H7 (cell line): ENCODE data around the gene SCN11A. TPM values are rescaled to one million over a fixed set of nuclear protein-coding genes. Genes with fewer than 3 reads are reported as not detected.

Source experiments
- DNase-seq: peaks from one replicate; pipeline ENCODE4 v3.0.0; 2012
- H3K27me3 ChIP-seq: 2 replicates; pipeline ENCODE4 v1.6.0; 2011; ENCODE audit warnings: mild to moderate bottlenecking, low read length; ENCODE audit not compliant: control insufficient read depth, insufficient read depth
- H3K36me3 ChIP-seq: replicated peaks from 2 replicates; pipeline ENCODE4 v1.5.1; 2011; ENCODE audit warnings: low read length; ENCODE audit not compliant: control insufficient read depth, insufficient read depth
- H3K4me3 ChIP-seq: 2 replicates; pipeline ENCODE4 v1.5.1; 2011; ENCODE audit warnings: low read depth, mild to moderate bottlenecking, control low read depth, low read length, moderate library complexity; ENCODE audit not compliant: insufficient read depth
- total RNA-seq: library from RNA; depleted of rRNA; stranded (reverse); fragments of >200 nt; shearing (Covaris generic); gene quantifications from 2 replicates; pipeline ENCODE4 v1.2.3, GENCODE V29; 2014; rRNA removed

Gene SCN11A
- total RNA-seq, result 0.10 and 0.11 TPM in 2 replicates

DNA sequence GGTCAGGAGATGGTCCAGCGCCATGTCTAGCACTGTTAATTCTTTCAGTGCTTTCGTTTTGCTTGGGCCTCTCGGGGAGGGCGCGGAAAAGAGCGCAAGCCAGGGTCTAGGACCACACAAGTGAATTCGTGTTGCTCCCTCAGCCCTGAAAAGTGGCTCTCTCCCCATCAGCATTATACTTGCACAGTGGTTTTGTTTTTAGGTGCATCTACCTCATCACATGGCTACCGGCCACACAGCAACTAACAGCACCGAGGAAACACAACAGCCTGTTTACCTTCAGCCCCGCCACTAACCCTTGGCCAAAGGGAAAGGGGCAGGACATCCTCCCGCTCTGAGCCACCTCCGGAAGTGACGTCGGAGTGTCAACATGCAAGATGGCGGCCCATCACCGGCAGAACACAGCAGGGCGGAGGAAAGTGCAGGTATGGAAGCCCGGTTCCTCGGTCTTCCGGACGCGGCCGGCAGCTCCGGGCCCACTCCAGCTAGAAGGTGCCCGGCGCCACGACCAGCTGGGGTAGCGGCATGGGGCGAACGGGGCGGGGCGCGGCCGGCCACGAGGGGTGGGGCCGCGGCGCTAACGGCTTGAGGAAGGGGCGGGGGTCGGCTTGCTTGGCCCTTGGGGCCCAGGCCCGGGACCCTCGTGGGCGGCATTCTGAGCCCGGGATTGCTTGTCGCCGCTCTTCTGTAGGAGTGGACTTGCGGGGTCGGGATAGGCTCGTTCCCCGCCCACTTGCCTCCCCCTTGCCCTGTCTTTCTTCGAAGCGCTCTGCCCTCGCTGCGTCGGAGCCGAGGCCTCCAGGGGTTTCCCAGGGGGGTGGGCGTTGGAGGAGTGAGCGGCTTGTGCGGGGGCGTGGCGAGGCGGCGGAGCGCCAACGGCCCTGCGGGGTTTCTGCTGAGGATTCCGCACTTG is at the start of gene SCN11A, which contains the start of gene WDR48:
Gene SCN11A, minus strand, starts transcription at position 296 of the 913 bp plus-strand sequence. CDS start 101,582 bp downstream, outside the sequence.
Gene WDR48, plus strand, starts transcription at position 368 of the 913 bp plus-strand sequence. Its CDS starts 10 bp downstream, at position 378.
- peak; percentile 91 for DNase-seq
- no peaks in the 10 kb centered on the region for H3K36me3 ChIP-seq

DNA sequence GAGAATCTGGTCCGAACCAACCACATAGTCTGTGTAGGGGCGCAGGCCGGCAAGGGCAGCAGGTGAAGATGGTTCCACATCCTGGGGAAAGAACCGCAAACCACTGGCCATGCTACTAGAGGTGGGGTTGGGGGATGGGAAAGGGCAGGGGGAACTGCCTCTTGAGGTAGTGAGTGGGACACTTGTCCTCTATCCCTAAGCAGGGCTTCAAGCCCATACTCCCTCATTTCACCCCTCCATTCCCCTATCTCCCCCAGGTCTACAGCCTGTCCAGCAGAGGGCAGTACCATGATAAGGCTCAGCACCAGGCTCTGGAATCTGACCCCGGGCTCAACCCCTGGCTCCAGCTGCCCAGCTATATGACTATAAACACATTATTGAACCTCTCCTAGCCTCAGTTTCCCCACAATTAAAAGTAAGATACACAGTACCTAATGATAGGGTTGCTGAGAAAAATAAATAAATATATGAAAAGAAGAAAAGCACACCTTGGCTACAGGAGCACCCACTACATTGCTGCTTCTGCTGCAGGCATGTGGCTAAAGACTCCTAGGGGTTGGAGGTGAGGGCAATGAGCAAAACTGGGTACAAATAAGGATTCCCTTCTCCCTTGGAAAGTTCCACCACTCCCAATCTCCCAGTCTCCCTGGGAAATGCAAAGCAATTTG is 49.4 kb upstream of the SCN11A start:
- peak; percentile 93 for DNase-seq
- Histone ChIP-seq H3K4me3 (no peak overlapping the region), H3K36me3 (peaks cover 20% of the 10 kb centered on the region), H3K27me3 (no peaks in the 10 kb centered on the region)

More for the DNA sequence above, at the start of gene SCN11A, which contains the start of gene WDR48:
- Histone ChIP-seq H3K4me3 (peak within 1 kb of the TSS; percentile 82), H3K27me3 (no peaks in the 10 kb centered on the region)

- no peak for DNase-seq
- Histone ChIP-seq H3K27me3 (no peaks in the 10 kb centered on the region), H3K36me3 (peaks cover 20% of the 10 kb centered on the region), H3K4me3 (no peak overlapping the region)
Observed at GRCh38 chr3:39100500-39100886, 48.7 kb upstream of the SCN11A start.

DNA sequence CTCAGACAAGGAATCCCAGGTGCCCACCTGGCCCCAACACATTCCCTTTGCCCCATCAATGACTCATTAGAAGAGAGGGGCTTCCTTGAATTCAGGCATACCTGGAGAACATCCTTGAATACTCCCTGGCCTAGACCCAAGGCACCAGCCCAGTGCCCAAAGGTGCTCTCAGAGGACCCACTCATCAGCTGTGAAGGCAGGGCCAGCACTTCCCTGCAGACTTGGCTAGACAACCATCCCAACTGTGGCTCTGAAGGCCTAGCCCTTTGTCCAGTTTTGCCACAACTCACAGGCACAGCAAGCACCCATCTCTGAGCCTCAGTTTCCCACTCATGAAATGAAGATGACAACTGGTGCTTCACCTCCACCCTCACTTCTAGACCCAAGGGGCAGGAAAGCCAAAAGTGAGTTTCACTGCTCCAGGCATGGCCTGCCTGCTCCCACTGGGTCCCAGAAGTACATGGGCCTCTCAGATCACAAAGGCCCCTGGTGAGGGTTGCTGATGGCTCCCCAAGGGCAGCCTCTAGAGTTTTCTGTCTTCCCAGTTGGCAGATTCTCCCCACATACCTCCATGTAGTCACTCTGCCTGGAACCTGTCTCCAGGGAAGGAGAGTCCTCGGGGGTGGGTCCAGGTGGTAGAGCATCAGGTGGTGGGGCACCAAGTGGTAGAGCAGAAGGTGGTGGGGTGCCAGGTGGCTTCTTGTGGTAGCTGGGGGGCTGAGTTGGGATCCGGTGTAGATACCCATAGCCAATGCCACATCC is 48.2 kb upstream of the SCN11A start:
- Histone ChIP-seq H3K4me3 (no peak overlapping the region), H3K36me3 (peaks cover 20% of the 10 kb centered on the region), H3K27me3 (no peaks in the 10 kb centered on the region)
- peak; percentile 10 for DNase-seq

DNA sequence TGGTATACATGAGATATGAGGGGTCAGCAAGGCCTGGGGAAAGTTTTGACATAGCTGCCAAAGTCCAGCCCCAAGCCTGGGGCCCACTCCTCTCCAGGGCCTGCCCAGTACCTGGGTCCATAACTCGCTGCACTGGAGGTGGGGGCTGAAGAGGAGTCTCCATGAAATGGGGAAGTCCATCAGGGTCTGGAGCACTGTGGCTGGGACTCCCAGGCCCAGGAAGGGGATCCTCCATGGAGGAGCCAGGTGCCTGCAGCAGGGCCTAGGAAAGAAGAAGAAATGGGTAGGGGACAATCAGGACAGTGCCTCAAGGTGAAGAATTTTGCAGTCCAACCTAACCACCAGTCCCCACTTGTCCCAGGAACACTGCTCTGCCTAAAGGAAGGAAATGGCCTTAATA is 47.5 kb upstream of the SCN11A start:
- Histone ChIP-seq H3K36me3 (peaks cover 23% of the 10 kb centered on the region), H3K4me3 (no peak overlapping the region), H3K27me3 (no peaks in the 10 kb centered on the region)
- DNase-seq, result no peak

- DNase-seq, result no peak
- Histone ChIP-seq H3K4me3 (no peak overlapping the region), H3K36me3 (peaks cover 28% of the 10 kb centered on the region), H3K27me3 (no peaks in the 10 kb centered on the region)
Observed at GRCh38 chr3:39098473-39099000, 46.8 kb upstream of the SCN11A start.

- DNase-seq, result no peak
- H3K36me3 ChIP-seq, result peaks cover 28% of the 10 kb centered on the region
- no peaks in the 10 kb centered on the region for H3K27me3 ChIP-seq
- no peak overlapping the region for H3K4me3 ChIP-seq
Observed at GRCh38 chr3:39097716-39098472, 46.1 kb upstream of the SCN11A start.

DNA sequence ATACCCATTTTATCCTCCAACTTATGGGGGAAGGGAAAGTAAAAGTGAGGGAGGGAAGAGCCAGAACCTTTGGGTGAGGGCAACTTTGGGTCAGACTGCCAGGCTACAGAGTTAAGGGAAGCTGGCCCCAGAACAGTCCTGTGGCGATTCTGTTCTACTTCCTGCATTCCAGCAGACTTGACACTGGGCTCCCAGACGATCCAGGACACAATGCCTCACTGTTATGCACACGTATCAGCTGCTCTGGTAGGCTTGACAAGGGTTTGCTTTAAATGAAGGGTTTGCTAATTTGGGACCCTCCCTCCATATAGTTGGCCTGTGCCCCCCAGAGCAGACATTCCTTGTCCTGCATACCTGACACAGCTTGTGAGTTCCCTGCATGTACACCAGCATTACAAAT is 45.0 kb upstream of the SCN11A start:
- peak; percentile 23 for DNase-seq
- Histone ChIP-seq H3K4me3 (no peak overlapping the region), H3K27me3 (no peaks in the 10 kb centered on the region), H3K36me3 (peaks cover 31% of the 10 kb centered on the region)

DNA sequence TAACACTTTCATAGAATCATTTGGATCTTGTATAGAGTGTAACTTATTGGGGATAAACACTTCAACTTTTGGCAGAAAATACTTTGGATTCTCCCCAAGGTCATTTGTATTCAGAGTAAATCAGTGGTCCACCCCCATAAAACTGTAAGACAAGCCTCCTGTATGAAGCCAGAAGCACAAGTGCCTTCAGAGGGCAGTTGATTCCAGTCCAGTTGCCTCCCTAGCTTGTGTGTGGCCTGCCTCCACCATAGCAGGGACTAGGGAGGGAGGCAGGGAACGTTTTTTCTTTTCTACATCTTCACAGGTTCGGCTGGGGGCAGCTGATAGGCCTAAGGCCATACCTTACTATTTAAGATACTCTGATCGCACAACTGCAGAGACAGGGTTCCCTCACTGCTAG is 44.0 kb upstream of the SCN11A start:
- Histone ChIP-seq H3K4me3 (no peak overlapping the region), H3K36me3 (peaks cover 31% of the 10 kb centered on the region), H3K27me3 (no peaks in the 10 kb centered on the region)
- DNase-seq, result no peak

- Histone ChIP-seq H3K27me3 (no peaks in the 10 kb centered on the region), H3K36me3 (peaks cover 31% of the 10 kb centered on the region), H3K4me3 (no peak overlapping the region)
- DNase-seq, result no peak
Observed at GRCh38 chr3:39094851-39095677, 43.3 kb upstream of the SCN11A start.

DNA sequence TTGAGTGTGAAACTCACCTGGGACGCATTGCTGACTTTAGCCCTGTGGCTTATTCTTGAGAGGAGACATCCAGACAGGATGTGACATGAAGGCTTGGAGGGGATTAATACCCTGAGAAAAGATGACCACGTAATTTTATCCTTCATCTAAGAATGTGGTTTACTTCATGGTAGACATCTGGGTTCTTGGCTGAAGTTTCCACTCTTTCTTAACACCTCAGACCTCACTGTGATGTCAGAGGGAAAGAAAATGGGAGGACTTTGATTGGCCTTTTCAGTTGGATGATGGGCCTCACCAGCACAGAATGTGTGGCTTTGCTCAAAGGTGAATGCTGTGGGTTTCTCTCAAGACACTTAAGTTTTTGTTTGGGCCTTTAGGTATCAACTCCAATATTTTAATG is 39.2 kb upstream of the SCN11A start:
- DNase-seq, result no peak
- Histone ChIP-seq H3K4me3 (no peak overlapping the region), H3K27me3 (no peaks in the 10 kb centered on the region), H3K36me3 (peaks cover 26% of the 10 kb centered on the region)

- Histone ChIP-seq H3K4me3 (no peak overlapping the region), H3K36me3 (peaks cover 25% of the 10 kb centered on the region)
- DNase-seq, result no peak
Observed at GRCh38 chr3:39088889-39089288, 37.1 kb upstream of the SCN11A start.

DNA sequence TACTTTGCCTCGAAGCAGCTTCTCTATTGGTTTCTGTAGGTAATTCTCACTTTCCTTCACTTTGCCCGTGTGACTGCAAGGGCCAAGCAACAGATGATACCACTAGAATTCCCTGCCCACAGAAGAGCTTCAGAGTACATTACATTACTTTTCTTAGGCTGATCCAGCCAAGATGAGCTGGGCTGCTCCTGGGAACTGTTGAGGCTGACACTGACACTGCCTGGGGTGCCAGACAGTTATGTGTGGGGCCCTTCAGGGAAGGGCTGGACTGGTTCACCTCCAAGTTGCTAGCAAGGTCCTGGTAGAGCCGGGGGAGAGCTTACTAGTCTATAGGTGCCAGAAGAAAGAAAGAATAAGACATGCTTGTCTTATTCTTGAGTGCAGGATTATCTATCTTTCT is 36.7 kb upstream of the SCN11A start:
- DNase-seq, result no peak
- Histone ChIP-seq H3K4me3 (no peak overlapping the region), H3K36me3 (peaks cover 24% of the 10 kb centered on the region), H3K27me3 (no peaks in the 10 kb centered on the region)

More at GRCh38 chr3:39088889-39089288, 37.1 kb upstream of the SCN11A start:
- H3K27me3 ChIP-seq, result no peaks in the 10 kb centered on the region
